Raji (cell line): ENCODE data around the gene AKAP14.

Experiments used
- POLR2A ChIP-seq: IDR thresholded peaks from 2 replicates; pipeline ENCODE4 v1.6.1; 2011; ENCODE audit warnings: low read depth, low read length, control low read depth; ENCODE audit not compliant: insufficient read depth

The AKAP14 gene

GRCh38 chrX:119900976-119901375 is 5.3 kb downstream of the AKAP14 start:
- no peak for TF ChIP-seq POLR2A

- no peak for TF ChIP-seq POLR2A
Measured at GRCh38 chrX:119916310-119916709, 20.6 kb downstream of the AKAP14 start.

GRCh38 chrX:119917877-119918276 is 22.2 kb downstream of the AKAP14 start:
- no peak for TF ChIP-seq POLR2A

GRCh38 chrX:119919835-119920585 is 24.3 kb downstream of the AKAP14 start:
- no peak for TF ChIP-seq POLR2A

- TF ChIP-seq POLR2A = no peak
Measured at GRCh38 chrX:119935215-119935874, 39.7 kb downstream of the AKAP14 start.

GRCh38 chrX:119941336-119941735 is 45.6 kb downstream of the AKAP14 start:
- TF ChIP-seq POLR2A = no peak

GRCh38 chrX:119942173-119942819 is 46.6 kb downstream of the AKAP14 start:
- no peak for TF ChIP-seq POLR2A

GRCh38 chrX:119942831-119943184 is 47.1 kb downstream of the AKAP14 start:
- TF ChIP-seq POLR2A = no peak

GRCh38 chrX:119943185-119943988 is 47.7 kb downstream of the AKAP14 start, which contains the start of gene NKAP:
Gene NKAP, minus strand, starts transcription at chrX:119943751. Its CDS starts 146 bp downstream, at chrX:119943605.
- peak; percentile 52 for TF ChIP-seq POLR2A

GRCh38 chrX:119945481-119945880 is 49.8 kb downstream of the AKAP14 start:
- no peak for TF ChIP-seq POLR2A

- TF ChIP-seq POLR2A = no peak
Measured at GRCh38 chrX:119948381-119948780, 52.7 kb downstream of the AKAP14 start.

GRCh38 chrX:119954374-119954773 is 58.7 kb downstream of the AKAP14 start:
- no peak for TF ChIP-seq POLR2A

- no peak for TF ChIP-seq POLR2A
Measured at GRCh38 chrX:119960625-119961024, 64.9 kb downstream of the AKAP14 start.
